OCI-LY7 (cell line): ENCODE data around the gene TUBB3. TPM values are rescaled to one million over a fixed set of nuclear protein-coding genes. Genes with fewer than 3 reads are reported as not detected.

Experiments used
- BruUV-seq: library from RNA; stranded (reverse); fragments of 400-500 nt; replicated peaks from 2 replicates; lab custom pipeline; 2021; lab: Mats Ljungman, UMichigan
- CTCF ChIA-PET: fragments of 300-600 bp; sonication (Branson Sonifier 250); formaldehyde crosslinking; loops from one replicate; lab custom pipeline; 2022; ENCODE audit warnings: antibody characterized with exemption; ENCODE audit not compliant: unreplicated experiment; lab: Charles Lee
- POLR2A ChIA-PET: fragments of 300-600 bp; sonication (Branson Sonifier 250); formaldehyde crosslinking; loops from one replicate; lab custom pipeline; 2022; ENCODE audit warnings: antibody characterized with exemption; lab: Charles Lee
- DNase-seq: peaks from one replicate; pipeline ENCODE4 v3.0.0-alpha.2; 2015; ENCODE audit warnings: low spot score
- H2AFZ ChIP-seq: fragments of 200-600 bp; sonication (generic), shearing (Covaris generic); 2 replicates; pipeline ENCODE4 v1.6.1; 2014; ENCODE audit warnings: mild to moderate bottlenecking, antibody characterized with exemption, low read length, moderate library complexity
- H3K27ac ChIP-seq: fragments of 200-600 bp; sonication (generic); 2 replicates; pipeline ENCODE4 v1.5.1; 2014; ENCODE audit warnings: mixed run types, low read depth, mild to moderate bottlenecking, moderate library complexity, low read length, inconsistent platforms; ENCODE audit not compliant: poor library complexity, severe bottlenecking
- H3K36me3 ChIP-seq: fragments of 200-600 bp; sonication (generic); 2 replicates; pipeline ENCODE4 v1.6.1; 2014; ENCODE audit warnings: mild to moderate bottlenecking, antibody characterized with exemption, low read length, moderate library complexity, mixed read lengths; ENCODE audit not compliant: insufficient read depth
- H3K4me1 ChIP-seq: fragments of 200-600 bp; sonication (generic); 2 replicates; pipeline ENCODE4 v1.5.1; 2014; ENCODE audit warnings: mild to moderate bottlenecking, low read length; ENCODE audit not compliant: insufficient read depth, poor library complexity, severe bottlenecking
- H3K4me2 ChIP-seq: fragments of 200-600 bp; sonication (generic); 2 replicates; pipeline ENCODE4 v1.6.1; 2014; ENCODE audit warnings: mild to moderate bottlenecking, low read length
- H3K4me3 ChIP-seq: fragments of 200-600 bp; sonication (generic); 2 replicates; pipeline ENCODE4 v1.5.1; 2014; ENCODE audit warnings: mild to moderate bottlenecking, low read depth, low read length; ENCODE audit not compliant: poor library complexity, severe bottlenecking
- H3K79me2 ChIP-seq: fragments of 200-600 bp; sonication (generic); 2 replicates; pipeline ENCODE4 v1.6.1; 2016; ENCODE audit warnings: low read depth, mild to moderate bottlenecking, low read length, moderate library complexity, mixed read lengths; ENCODE audit not compliant: insufficient read depth
- H3K9me2 ChIP-seq: fragments of 200-600 bp; sonication (generic); 2 replicates; pipeline ENCODE4 v1.6.1; 2016; ENCODE audit warnings: mild to moderate bottlenecking, low read length, mixed read lengths; ENCODE audit not compliant: insufficient read depth
- H3K9me3 ChIP-seq: fragments of 200-600 bp; sonication (generic); 2 replicates; pipeline ENCODE4 v1.6.1; 2014; ENCODE audit warnings: mild to moderate bottlenecking, mixed run types, low read length, mixed read lengths
- H4K20me1 ChIP-seq: fragments of 200-600 bp; sonication (generic); 2 replicates; pipeline ENCODE4 v1.6.1; 2014; ENCODE audit warnings: mild to moderate bottlenecking, antibody characterized with exemption, low read length, moderate library complexity, mixed read lengths; ENCODE audit not compliant: insufficient read depth
- CTCF ChIP-seq: fragments of 200-600 bp; sonication (generic); conservative IDR thresholded peaks from 2 replicates; pipeline ENCODE4 v1.5.1; 2014; ENCODE audit warnings: mild to moderate bottlenecking, antibody characterized with exemption, low read length, moderate library complexity, mixed read lengths
- EZH2phosphoT487 ChIP-seq: fragments of 200-600 bp; sonication (generic); IDR thresholded peaks from 2 replicates; pipeline ENCODE4 v1.6.1; 2018; ENCODE audit warnings: low read depth, borderline replicate concordance, mild to moderate bottlenecking, mixed run types, antibody characterized with exemption, low read length, moderate library complexity, mixed read lengths
- intact Hi-C: fragments of 100-400 bp; cut with micrococcal nuclease; formaldehyde crosslinking; loops from one replicate; pipeline ENCODE4 v1.10.0; 2022; ENCODE audit not compliant: unreplicated experiment
- total RNA-seq, 2 experiments: library from RNA; depleted of rRNA in 1 of 2; stranded (reverse); fragments of >200 nt in 1 of 2; shearing (Covaris generic) in 1 of 2; gene quantifications; 2 replicates each; pipeline ENCODE4 v1.2.3, GENCODE V29; 2014 to 2022

TUBB3 gene
- total RNA-seq, 2 experiments from 2014 or later = 63.7 to 192 TPM

GRCh38 chr16:89903908-89904515 lies 19.1 kb upstream of the TUBB3 start:
- Histone ChIP-seq H3K4me2 (no peak overlapping the region), H3K27ac (no peak overlapping the region), H3K9me2 (no peaks in the 10 kb centered on the region), H3K79me2 (no peaks in the 10 kb centered on the region), H3K36me3 (peaks cover 82% of the 10 kb centered on the region), H2AFZ (no peak overlapping the region), H4K20me1 (no peaks in the 10 kb centered on the region), H3K9me3 (no peaks in the 10 kb centered on the region), H3K4me1 (no peaks in the 10 kb centered on the region), H3K4me3 (no peak overlapping the region)
- BruUV-seq = no TSS peak
- CTCF ChIA-PET = no interaction called here
- intact Hi-C loops = no loop called here
- POLR2A ChIA-PET = no interaction called here
- TF ChIP-seq CTCF (no peak), EZH2phosphoT487 (no peak)
- DNase-seq = no peak

- H2AFZ ChIP-seq = no peak overlapping the region
- no peaks in the 10 kb centered on the region for H3K9me2 ChIP-seq
- intact Hi-C loops = no loop called here
- ChIA-PET POLR2A (no interaction called here), CTCF (no interaction called here)
- no peak for TF ChIP-seq EZH2phosphoT487
- no peak for TF ChIP-seq CTCF
- BruUV-seq = no TSS peak
- peaks cover 78% of the 10 kb centered on the region for H3K36me3 ChIP-seq
- no peak overlapping the region for H3K4me2 ChIP-seq
- no peaks in the 10 kb centered on the region for H3K79me2 ChIP-seq
- H3K4me3 ChIP-seq = no peak overlapping the region
- no peak overlapping the region for H3K27ac ChIP-seq
- H4K20me1 ChIP-seq = no peaks in the 10 kb centered on the region
- H3K9me3 ChIP-seq = no peaks in the 10 kb centered on the region
- H3K4me1 ChIP-seq = no peaks in the 10 kb centered on the region
- DNase-seq = no peak
These were observed 18.3 kb upstream of the TUBB3 start for GRCh38 chr16:89904606-89905510.
